ENCODE results near the gene DNM2.
A peak's percentile ranks its signal among the peaks of the same experiment; 100 is the strongest.

The DNM2 gene

DNA sequence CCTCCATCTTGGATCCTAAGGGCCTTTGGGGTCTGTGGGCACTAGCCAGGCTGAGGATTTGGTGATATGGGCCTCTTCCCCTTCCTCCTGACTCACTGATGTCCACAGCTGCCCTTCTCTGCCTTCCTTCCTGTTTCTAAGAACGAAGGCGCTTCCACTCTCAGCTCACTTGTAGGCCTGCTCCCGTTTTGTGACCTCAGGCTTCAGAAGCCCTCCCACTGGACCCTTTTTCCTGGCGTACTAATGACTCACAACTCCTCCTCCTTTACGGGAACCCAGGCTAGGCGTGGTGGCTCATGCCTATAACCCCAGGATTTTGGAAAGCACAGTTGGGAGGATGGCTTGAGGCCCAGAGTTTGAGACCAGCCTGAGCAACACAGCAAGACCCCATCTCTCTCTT, 62.5 kb downstream of the DNM2 start:
- no peak for DNase-seq (ENCODE audit: low spot score)

DNA sequence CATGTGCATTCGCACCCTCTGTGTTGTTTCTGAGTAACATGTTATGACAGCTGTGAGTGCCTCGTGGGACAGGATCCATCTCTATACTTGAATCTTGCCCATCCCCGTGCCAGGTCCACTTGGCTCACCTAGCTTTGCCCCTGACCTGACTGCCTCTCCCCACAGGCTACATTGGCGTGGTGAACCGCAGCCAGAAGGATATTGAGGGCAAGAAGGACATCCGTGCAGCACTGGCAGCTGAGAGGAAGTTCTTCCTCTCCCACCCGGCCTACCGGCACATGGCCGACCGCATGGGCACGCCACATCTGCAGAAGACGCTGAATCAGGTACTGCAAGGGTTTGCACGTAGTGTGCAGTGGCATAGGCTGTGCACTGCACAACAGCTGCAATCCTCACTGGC, 64.9 kb downstream of the DNM2 start:
- DNase-seq (ENCODE audit: low spot score) = no peak

DNA sequence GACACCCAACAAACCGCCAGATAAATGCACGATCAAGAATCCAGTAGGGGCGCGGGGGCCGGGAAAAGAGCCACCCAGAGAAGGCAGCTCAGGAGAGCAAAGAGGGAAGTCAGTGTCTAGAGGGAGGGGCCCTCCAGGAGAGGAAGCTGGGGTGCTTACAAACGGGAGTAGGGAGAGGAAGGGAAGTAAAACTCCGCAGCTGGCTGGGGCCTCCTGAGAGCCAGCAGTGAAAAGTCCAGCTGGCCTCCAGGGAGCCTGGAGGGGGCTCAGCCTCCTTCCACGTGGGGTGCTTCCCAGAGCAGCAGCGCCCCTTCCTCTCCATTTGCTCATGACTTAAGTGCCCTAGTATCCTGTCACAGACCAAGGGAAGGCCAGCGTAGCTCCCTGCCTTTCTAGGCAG, 66.4 kb downstream of the DNM2 start:
- DNase-seq (ENCODE audit: low spot score) = no peak

DNA sequence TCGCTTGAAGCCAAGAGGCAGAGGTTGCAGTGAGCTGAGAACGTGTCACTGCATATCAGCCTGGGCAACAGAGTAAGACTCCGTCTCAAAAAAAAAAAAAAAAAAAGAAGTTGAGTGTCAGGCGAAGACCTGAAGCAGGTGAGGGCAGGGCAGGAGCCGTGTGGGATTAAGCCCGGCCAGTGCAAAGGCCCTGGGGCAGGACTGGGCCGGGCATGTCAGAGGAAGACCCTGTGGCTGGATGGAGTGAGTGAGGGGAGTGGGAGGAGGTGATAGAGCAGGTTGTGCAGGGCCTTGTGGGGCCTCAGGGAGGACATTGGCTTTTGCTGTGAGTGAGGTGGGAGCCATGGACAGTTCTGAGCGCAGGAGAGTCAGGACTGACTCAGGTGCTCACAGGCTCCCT, 70.3 kb downstream of the DNM2 start:
- DNase-seq (ENCODE audit: low spot score) = no peak

DNA sequence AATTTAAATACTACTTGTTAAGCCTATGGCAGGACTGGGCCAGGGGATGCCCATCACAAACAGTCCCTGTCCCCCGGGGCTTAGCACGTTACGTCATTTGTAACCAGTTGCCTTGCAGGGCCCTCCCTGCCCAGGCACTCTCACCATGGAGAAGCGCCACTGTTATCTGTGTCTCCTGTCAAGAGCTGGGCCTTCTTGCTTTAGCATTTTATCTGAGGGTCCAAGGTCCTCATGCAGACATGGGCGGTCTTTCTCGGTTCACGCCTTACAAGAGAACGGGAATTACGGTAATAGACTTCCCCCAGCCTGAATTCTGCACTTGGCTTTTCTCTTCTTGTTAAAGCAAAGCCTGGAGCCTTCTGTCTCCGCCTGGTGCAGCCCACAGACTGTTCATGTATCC, 72.0 kb downstream of the DNM2 start:
- DNase-seq (ENCODE audit: low spot score) = no peak

DNA sequence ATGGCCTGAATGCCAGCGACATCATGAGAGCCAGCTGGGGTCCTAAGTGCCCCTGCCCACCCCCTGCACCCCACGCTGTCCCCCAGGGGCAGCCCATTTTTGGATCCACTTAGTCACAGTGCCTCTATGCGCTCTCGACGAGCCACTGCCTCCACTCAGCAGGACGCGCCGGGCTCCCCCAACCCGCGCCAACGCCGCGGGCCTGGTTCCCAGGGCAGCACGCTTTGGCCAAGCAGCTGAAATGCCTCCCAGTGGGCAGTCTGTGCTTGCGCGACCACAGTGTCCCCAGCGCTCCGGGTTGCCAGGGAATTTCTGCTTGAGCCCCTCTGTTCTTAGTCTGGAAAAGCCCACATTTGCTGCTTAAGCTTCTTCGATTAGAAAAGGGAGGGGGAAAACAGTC, 78.8 kb downstream of the DNM2 start:
- DNase-seq (ENCODE audit: low spot score) = no peak

DNA sequence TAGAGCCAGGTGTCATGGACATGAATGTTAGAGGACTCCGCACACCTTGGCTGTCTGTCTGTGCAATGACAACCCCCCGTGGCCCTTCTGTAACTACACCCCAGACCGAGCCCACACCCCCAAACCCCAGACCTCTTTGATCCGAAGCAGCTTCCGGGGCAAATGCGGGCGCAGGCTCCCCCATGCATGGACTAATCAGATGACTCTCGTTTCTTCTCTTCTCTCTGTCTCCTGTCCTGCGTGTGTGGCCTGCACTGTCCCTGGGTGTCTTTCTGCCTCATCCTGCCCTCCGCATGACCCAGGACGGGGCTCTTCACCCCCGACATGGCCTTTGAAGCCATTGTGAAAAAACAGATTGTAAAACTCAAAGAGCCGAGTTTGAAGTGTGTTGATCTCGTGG, 79.2 kb downstream of the DNM2 start:
- peak; percentile 76 for DNase-seq (ENCODE audit: low spot score)

DNA sequence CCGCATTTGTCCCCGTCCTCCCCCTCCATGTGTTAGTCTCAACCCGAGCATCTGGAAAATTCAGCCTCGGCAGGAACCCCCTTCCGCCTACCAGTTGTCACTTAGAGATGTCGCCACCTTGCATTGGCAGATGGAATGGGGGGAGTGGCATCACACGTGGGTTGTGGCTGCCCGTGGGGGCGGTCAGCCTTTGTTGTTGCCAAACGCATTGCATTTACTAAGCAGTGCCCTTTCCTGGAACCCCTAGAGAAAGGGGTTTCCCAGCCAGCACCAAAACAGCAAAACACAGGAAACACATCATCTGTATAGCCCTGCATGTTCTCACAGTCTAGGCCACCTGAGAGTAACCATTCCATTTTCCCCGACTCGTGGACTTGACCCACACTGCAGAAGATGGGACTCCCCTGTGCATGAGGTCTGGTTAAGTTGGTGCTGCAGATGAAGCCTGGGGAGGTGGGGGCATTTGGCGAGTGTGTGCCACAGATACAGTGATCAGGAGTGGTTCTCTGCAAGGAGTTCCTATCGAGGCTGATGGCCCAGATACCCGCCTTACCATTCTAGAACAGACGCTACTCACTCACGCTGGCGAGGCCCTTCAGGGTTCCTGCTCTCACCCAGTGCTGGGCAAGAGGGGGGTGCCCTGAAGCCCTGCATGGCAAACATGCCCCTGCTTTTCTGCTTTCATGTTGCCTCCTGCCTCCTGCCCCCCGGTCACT, 79.8 kb downstream of the DNM2 start:
- peak; percentile 95 for DNase-seq (ENCODE audit: low spot score)

DNA sequence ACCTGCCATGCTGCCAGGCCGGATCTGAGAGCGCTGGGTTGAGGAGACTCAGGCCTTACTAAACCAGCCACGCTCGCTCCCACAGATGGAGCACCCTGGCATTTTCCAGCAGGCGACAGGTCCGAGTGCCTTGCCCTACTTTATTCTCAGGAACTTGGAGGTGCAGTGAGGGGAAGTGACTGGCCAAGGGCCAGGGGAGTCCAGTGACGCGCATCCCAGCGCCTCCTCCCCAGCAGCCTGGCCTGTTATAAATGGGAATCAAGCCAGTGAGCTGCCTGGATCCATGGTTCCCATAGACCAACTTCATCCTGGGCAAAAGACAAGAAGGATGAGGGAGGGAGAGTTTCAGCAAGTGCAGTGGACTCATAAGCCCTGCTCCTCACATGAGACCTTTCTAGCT, 82.6 kb downstream of the DNM2 start:
- DNase-seq (ENCODE audit: low spot score) = no peak

DNA sequence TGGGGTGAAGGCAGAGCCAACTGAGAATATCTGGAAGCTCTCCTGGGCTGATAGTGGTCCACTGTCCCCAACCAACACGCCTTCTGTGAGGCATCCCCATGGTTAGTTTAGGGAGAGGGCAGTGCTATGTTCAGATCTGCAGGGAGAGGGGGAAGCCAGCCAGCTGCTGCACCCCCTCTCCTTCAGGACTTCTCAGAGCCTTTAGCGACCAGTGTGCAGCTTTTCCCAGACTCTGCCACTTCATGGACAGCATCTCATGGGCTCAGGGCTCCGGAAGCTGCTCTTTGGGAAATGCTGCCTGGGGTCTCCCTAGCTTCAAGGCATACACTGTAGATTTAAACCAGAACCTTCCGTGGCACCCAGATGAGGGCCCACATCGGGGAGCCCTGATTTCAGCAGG, 84.6 kb downstream of the DNM2 start:
- DNase-seq (ENCODE audit: low spot score) = no peak

DNA sequence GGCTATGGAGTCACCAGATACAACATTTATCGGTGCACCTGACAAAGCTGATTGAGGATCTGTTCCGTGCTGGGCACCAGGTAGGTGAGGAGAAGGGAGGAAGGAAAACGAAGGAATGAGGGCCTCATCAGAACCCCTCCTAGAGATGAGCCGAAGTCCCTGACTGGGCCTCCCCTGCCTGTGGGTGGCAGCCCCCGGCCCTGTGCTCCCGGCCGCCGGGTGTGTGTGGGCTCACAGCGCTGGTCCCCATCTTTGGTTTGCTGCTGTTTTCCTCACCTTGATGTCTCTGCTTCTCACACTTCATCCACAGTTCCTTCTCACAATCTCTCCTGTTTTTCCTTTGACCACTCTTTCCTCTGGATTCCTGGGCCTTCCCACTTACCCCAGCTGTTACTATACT, 85.4 kb downstream of the DNM2 start:
- no peak for DNase-seq (ENCODE audit: low spot score)

DNA sequence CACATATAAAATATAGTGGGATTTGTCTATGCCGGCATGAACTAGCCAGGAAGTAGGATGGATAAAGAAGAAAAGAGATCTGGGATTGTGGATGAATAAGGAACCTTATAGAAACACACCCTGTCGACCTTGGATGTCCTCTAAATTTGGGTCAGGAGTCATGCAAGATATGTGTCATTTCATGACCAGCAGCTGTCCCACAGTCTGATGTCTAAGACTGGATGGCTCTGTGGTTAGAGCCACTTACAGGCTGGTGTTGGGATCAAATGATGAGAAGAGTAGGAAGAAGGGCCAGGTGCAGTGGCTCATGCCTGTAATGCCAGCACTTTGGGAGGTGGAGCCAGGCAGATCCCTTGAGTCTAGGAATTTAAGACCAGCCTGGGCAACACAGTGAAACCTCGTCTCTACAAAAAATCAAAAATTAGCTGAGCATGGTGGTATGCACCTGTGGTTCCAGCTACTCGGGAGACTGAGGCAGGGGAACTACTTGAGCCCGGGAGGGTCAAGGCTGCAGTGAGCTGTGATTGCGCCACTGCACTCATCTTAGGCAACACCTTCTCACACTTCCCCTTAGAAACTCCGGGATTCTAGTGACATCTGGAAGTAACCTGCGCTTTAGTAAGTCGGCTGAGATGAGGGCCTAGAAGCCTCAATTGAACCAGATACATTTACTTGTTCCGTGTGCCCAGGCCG, 87.3 kb downstream of the DNM2 start:
- DNase-seq (ENCODE audit: low spot score) = no peak

DNA sequence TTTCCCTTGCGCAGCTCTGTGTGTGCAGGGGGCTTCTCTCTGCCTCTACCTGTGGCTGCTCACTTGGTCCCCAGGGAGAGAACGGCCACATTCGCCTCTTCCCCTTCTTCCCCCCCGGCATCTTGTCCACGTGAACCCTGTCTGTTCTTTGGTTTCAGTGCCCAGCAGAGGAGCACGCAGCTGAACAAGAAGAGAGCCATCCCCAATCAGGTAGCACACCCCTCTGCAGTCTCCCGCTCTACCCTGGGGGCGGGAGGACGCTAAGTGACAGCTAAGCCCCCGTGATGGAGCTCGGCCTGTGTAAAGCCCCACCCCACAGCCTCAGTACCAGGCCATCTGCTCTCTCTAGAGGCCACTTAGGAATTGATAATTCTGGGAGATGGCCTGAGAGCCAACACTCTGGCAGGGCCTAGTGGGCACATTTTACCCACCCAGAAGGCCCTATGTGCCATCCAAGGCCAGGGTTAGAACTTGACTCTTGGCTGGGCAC, 87.9 kb downstream of the DNM2 start:
- no peak for DNase-seq (ENCODE audit: low spot score)

DNA sequence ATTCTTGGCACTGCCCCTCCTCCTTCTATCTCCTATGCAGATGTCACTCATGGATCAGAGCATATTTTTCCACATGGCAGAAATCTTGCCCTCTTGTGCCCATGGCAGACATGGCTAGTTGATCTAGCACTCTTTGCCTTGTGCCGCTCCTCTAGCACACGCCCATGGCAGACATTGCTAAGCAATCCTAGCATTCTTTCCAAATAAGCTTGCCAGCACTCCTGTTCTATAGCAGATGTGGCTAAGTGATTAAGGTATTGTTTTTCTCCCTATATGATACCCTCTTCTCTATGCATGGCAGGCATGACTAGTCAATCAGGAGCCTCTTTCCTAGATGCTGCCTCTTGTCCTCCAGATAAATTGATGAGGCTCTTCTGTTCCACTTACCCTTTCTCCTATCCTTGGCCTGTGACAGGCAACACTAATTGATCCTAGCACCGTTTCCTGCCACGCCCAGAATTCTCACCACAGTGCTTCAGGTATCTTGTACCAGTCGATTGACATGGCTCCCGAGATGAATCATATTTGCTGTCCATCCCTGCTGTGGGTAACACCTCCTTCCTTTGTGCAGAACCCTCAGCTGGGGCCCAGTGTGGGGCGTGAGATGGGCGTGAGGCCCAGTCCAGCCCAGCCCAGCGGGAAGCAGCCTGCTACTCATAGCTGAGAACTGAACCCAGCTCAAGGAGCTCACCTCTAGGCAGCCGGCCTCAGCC, 91.2 kb downstream of the DNM2 start:
- DNase-seq (ENCODE audit: low spot score) = peak; percentile 72

DNA sequence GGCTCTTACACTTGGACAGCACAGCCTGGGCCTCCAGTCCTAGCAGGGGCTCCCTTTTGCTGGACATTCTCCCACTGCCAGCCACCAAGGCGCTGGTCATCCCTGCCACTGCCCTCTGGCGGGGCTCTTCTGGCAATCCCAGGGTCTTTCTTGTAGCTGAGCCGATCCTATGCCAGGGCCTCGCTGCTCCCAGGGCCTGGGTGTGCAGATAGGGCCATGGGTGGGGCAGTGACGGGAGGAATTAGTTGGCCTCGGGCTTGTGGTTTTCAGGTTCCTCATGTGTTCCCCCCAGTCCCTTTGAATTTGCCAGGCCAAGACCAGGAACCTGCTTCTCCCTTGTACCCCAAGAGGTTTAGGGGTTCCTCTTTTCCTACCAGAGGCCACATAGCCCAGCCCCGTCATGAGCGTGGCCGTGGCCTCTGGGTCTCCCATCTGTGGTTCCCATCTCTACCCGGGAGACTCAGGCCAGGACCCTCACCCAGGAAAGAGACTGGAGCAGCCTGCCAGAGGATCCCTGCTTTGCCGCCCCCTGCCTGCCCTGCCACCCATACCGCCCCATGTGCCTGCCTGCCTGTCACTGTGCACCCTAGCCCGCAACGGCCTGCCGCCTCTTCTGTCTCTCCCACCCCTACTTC, 91.9 kb downstream of the DNM2 start:
- no peak for DNase-seq (ENCODE audit: low spot score)

DNA sequence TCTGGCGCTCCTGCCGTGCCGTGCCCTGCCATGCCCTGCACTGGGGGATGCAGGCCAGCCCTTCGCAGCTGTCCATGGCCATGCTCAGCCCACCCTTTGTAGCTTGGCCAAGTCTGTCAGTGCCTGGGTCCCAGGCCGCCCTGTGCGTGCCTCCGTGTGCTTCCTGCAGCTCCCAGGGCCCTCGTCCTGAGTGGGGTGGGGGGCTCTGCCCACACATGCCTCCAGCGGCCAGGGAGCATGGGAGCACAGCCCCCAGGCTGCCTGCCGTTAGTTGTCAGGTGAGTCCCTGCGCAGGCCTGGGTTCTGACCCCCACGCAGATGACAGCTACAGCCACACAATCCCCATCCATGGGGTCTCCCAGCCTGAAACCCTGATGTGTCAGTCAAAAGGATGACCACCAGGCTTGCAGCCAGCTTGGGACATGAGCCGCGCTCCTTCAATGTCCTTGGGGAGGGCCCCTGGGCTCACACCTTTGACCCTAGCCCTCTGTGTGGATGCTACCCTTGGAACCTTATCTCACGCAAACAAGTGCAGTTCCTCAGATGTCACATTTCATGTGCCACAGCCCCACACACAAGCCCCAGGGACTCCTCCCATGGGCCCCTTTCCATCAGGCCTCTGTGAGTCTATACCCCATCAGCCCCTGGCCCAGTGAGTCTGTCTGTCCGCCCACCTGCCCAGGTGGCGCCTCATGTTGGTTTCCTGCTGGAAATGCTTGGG, 93.7 kb downstream of the DNM2 start:
- no peak for DNase-seq (ENCODE audit: low spot score)

DNA sequence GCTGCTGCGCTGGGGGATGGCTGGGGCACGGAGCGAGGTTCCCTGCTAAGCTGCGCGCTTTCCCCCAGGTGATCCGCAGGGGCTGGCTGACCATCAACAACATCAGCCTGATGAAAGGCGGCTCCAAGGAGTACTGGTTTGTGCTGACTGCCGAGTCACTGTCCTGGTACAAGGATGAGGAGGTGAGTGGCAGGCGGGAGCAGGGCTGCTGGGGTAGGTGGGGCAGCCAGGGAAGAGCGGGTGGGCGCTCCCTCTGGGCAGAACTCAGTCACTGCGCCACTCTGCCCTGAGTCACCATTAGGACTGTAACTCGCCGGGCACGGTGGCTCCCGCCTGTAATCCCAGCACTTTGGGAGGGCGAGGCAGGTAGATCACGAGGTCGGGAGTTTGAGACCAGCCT, 94.3 kb downstream of the DNM2 start:
- DNase-seq (ENCODE audit: low spot score) = no peak

DNA sequence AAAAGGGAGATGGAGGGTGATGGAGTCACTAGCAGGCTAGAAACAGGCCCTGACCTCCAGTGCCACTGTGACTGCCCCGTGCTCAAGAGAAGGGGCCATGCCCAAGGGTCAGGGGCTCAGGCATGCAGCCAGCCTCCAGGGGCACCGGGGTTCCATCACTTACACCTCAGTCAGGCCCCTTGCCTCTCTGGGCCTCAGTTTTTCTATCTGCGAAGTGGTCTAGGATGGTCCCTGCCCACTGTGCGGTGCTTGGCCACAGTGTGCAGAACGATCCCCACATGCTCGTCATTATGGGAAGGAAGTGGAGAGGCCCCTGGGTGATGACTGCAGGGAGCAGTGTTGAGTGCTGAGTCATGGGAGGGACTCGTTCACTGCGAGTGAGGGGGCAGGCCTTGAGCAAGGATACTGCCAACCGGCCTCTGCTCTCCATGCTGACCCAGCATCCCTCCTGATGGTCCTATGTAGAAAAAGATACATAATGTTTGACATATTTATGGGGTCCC, 95.1 kb downstream of the DNM2 start:
- peak; percentile 38 for DNase-seq (ENCODE audit: low spot score)

DNA sequence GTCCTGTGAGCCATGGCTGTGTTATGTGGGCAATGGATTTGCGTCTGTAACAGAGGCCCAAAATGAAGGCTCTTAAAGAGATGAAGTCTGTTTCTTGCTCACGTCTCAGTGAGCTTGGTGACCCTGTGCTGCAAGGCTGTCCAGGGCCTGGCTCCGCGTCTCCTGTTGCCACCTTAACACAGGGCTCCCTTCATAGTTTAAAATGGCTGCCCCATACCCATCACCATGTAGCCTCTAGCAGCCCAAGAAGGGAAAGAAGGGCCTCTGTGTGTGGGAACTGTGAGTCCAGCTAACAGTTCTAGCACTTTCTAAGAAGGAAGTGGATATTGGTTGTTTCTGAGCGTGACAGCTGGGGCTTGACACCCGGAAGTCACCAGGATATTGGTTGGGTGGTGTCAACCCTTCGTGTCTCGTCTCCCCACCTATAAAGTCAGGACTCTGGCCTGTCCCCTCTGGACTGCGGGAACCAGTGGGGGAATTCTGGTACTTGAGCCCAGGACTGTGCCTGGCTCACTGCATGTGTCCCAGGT, 97.2 kb downstream of the DNM2 start:
- DNase-seq (ENCODE audit: low spot score) = no peak

DNA sequence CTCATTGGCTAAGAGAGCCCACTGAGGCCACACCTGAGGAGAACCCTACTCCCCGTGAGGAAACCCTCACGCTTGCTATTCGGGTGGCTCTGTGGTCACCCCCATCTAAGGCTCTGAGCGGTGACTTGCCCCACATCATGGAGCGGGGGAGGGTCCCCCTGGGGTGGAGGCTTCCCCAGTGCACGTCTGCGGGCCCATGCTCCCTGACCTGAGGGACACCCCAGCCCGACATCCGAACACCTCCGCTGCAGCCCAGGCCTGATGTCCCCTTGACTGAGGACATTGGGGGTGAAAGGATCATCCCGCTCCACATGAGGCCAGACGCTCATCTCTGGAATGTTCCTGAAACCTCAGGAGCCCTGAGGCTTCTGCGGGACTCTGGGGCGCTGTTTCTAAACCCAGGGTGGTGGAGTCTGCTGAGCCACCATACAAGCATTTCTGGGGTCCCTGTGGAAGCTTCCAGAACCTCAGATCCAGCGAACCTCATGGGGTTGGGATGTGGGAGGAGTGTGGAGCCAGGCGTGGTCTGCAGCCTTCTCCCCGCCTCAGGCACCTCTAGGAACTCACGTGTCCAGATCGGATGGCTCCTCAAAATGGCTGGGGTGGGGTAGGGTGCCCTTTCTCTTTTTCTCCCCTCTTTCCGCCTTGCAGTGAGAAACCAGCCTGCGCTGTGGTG, 98.2 kb downstream of the DNM2 start:
- no peak for DNase-seq (ENCODE audit: low spot score)

DNA sequence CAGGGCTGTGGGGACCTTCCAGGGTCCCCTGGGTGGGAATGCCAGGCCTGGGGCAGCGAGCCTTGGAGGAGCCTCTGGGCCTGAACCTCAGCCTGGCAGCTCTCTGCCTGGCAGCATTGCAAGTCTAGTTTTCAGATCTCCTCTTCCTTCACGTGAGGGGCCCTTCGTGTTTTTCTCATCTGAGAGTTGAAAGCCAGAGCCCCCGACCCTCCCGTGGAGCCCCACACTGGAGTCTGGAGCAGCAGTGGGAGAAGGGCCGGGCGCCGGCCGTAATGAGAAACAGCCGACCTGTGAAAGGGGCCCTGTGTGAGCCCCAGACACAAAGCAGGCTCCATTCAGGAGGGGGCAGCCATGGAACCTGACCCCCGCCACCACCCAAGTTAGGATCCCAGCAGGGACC, 98.8 kb downstream of the DNM2 start:
- DNase-seq (ENCODE audit: low spot score) = no peak

All from CD4-positive, alpha-beta T cell treated with Interleukin-2 at 100 ng/mL for 4 hours (primary cell).